NT2/D1 (cell line): ENCODE measurements around the gene HMOX1.

Experiments used
- SUZ12 ChIP-seq: IDR thresholded peaks from 2 replicates; pipeline ENCODE4 v1.6.1; 2011; ENCODE audit not compliant: insufficient read length, insufficient read depth; ENCODE audit errors: extremely low read depth
- YY1 ChIP-seq: IDR thresholded peaks from 2 replicates; pipeline ENCODE4 v1.6.1; 2011; ENCODE audit not compliant: insufficient read length, insufficient read depth
- ZNF274 ChIP-seq: IDR thresholded peaks from 2 replicates; pipeline ENCODE4 v1.6.1; 2011; ENCODE audit warnings: mild to moderate bottlenecking, low read depth, low read length

DNA sequence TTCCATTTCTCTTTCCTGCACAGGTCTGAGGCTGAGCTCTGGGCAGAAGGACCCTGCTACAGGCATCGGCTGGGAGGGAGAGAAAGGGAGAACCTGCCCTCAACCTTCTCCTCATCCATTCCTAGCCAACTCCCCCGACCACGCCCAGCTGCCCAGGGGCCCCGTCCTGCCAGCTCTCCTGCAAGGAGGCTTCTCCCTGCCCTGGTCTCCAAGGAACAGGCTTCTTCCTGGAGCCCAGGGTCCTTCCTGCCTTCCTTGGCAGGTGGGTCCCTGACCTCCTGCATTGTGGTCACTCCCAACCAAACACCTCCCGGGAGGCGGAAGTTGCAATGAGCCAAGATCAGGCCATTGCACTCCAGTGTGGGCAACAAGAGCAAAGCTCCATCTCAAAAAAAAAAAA is 12.5 kb upstream of the HMOX1 start:
- TF ChIP-seq YY1, result no peak
- no peak for TF ChIP-seq ZNF274
- TF ChIP-seq SUZ12, result no peak
